B cell (primary cell): ENCODE results near the gene EFL1. TPM values are rescaled to one million over a fixed set of nuclear protein-coding genes. Genes with fewer than 3 reads are reported as not detected.

Source experiments
- ATAC-seq: fragments of 200-7000 bp; cut with Tn5 transposase; one replicate; pipeline ENCODE4 v1.10.0; 2021; ENCODE audit warnings: low read depth, mild to moderate bottlenecking, moderate number of reproducible peaks, moderate library complexity
- CTCF ChIA-PET: fragments of 350-600 bp; sonication (Branson Sonifier 250); formaldehyde crosslinking; loops from one replicate; lab custom pipeline; 2021; ENCODE audit warnings: antibody characterized with exemption, inconsistent platforms; lab: Charles Lee
- POLR2A ChIA-PET: fragments of 350-600 bp; sonication (Branson Sonifier 250); formaldehyde crosslinking; loops from one replicate; lab custom pipeline; 2021; ENCODE audit warnings: antibody characterized with exemption; lab: Charles Lee
- DNase-seq: peaks from one replicate; pipeline ENCODE4 v3.0.0; 2013
- H2AFZ ChIP-seq: 2 replicates; pipeline ENCODE4 v1.6.1; 2012; ENCODE audit warnings: mild to moderate bottlenecking, low read depth, low read length; ENCODE audit not compliant: insufficient read depth, poor library complexity, severe bottlenecking
- H3K27ac ChIP-seq, 2 donors: 1 replicate in 1 of 2; 2 replicates in 1 of 2; pipeline ENCODE4 v1.5.1; 2012 to 2013; ENCODE audit warnings: low read length in 2 of 2, mild to moderate bottlenecking in 2 of 2, moderate library complexity in 1 of 2
- H3K27me3 ChIP-seq, 4 experiments: fragments of 200-600 bp in 1 of 4; sonication (generic) in 1 of 4; replicated peaks in 1 of 4; 1 replicate in 2 of 4; 2 replicates in 2 of 4; pipeline versions ENCODE4 v1.6.1 to v1.7.0; 2013 to 2016; ENCODE audit warnings: low read length in 3 of 4, mild to moderate bottlenecking in 2 of 4, mixed read lengths in 1 of 4, moderate library complexity in 1 of 4; ENCODE audit not compliant: insufficient read depth in 4 of 4, control insufficient read depth in 3 of 4; ENCODE audit errors: control extremely low read depth in 1 of 4
- H3K36me3 ChIP-seq, 2 experiments: replicated peaks in 1 of 2; 1 replicate in 1 of 2; 2 replicates in 1 of 2; pipeline versions ENCODE4 v1.6.1 to v1.7.1; 2013; ENCODE audit warnings: low read length in 1 of 2; ENCODE audit not compliant: insufficient read depth in 2 of 2, control insufficient read depth in 1 of 2; ENCODE audit errors: control extremely low read depth in 1 of 2, extremely low read depth in 1 of 2
- H3K4me1 ChIP-seq, 2 donors: fragments of 200-600 bp in 1 of 2; sonication (generic) in 1 of 2; 1 replicate in 1 of 2; 2 replicates in 1 of 2; pipeline versions ENCODE4 v1.5.1 to v1.6.1; 2013 to 2017; ENCODE audit warnings: low read length in 2 of 2; ENCODE audit not compliant: control insufficient read depth in 2 of 2, insufficient read depth in 2 of 2
- H3K4me2 ChIP-seq: replicated peaks from 2 replicates; pipeline ENCODE3; 2012; ENCODE audit warnings: mild to moderate bottlenecking, low read depth, low read length; ENCODE audit not compliant: poor library complexity, severe bottlenecking
- H3K4me3 ChIP-seq, 5 experiments: fragments of 200-600 bp in 1 of 5; sonication (generic) in 1 of 5; 1 replicate in 3 of 5; 2 replicates in 2 of 5; pipeline versions ENCODE4 v1.5.1 to v1.7.0; 2011 to 2016; ENCODE audit warnings: low read length in 4 of 5, mild to moderate bottlenecking in 4 of 5, low read depth in 2 of 5, control low read depth in 1 of 5, moderate library complexity in 1 of 5; ENCODE audit not compliant: insufficient read depth in 1 of 5; ENCODE audit errors: control extremely low read depth in 1 of 5, extremely low read depth in 1 of 5
- H3K79me2 ChIP-seq: fragments of 200-600 bp; sonication (generic); one replicate; pipeline ENCODE4 v1.6.0; 2016; ENCODE audit warnings: low read length; ENCODE audit not compliant: control insufficient read depth, insufficient read depth
- H3K9ac ChIP-seq: fragments of 200-600 bp; sonication (generic); 2 replicates; pipeline ENCODE4 v1.6.1; 2017; ENCODE audit warnings: mild to moderate bottlenecking, low read length, moderate library complexity
- H3K9me3 ChIP-seq, 3 donors: one replicate each; pipeline versions ENCODE4 v1.6.1 to v1.7.1; 2013; ENCODE audit warnings: low read length in 2 of 3; ENCODE audit not compliant: control insufficient read depth in 2 of 3, insufficient read depth in 1 of 3; ENCODE audit errors: control extremely low read depth in 1 of 3
- H4K20me1 ChIP-seq: 2 replicates; pipeline ENCODE4 v1.6.0; 2012; ENCODE audit warnings: mild to moderate bottlenecking, low read length; ENCODE audit not compliant: insufficient read depth, control insufficient read depth, poor library complexity, severe bottlenecking
- H3K27ac Mint-ChIP-seq: one replicate; pipeline ENCODE4 v1.8.0; 2021; ENCODE audit warnings: mixed read lengths
- H3K27me3 Mint-ChIP-seq: one replicate; pipeline ENCODE4 v1.8.0; 2021; ENCODE audit warnings: mixed read lengths
- H3K4me1 Mint-ChIP-seq: one replicate; pipeline ENCODE4 v1.8.0; 2021; ENCODE audit warnings: mixed read lengths
- H3K4me3 Mint-ChIP-seq: one replicate; pipeline ENCODE4 v1.8.0; 2021; ENCODE audit warnings: mixed read lengths
- H3K9me3 Mint-ChIP-seq: one replicate; pipeline ENCODE4 v1.8.0; 2022; ENCODE audit warnings: mixed read lengths; ENCODE audit not compliant: insufficient read depth
- EZH2 ChIP-seq: IDR thresholded peaks from 2 replicates; pipeline ENCODE4 v1.6.1; 2012; ENCODE audit warnings: borderline replicate concordance, low read depth, mild to moderate bottlenecking, moderate library complexity, low read length; ENCODE audit not compliant: insufficient read depth, poor library complexity, severe bottlenecking
- WGBS: methylation state at CpG from one replicate; pipeline ENCODE4 v1.1.5; 2013; ENCODE audit warnings: missing lambda C conversion rate; ENCODE audit not compliant: insufficient coverage; 5-methylcytosine and 5-hydroxymethylcytosine counted together
- intact Hi-C: fragments of 100-400 bp; cut with micrococcal nuclease; formaldehyde crosslinking; loops from one replicate; pipeline ENCODE4 v1.10.0; 2022
- polyA plus RNA-seq: library from polyadenylated mRNA; depleted of rRNA; stranded (reverse); fragments of >200 nt; gene quantifications from 2 replicates; pipeline ENCODE4 v1.2.3, GENCODE V29; 2012
- total RNA-seq, 2 donors: library from RNA; stranded (reverse); fragments of 120-200 nt in 1 of 2; gene quantifications; 1 replicate in 1 of 2; 2 replicates in 1 of 2; pipeline versions ENCODE4 v1.2.3 to v1.2.4, GENCODE V29; 2013 to 2022
- TF ChIP-seq, protein P1 (sequence below): fragments of 200-600 bp; IDR thresholded peaks from one replicate; pipeline ENCODE4 v1.8.0; 2022; ENCODE audit warnings: antibody characterized with exemption, mild to moderate bottlenecking

Gene EFL1
- total and polyA plus RNA-seq, 2 donors (not counting 1 experiment from before 2014, with no cell fraction given): 8.2 to 25.8 TPM

DNA sequence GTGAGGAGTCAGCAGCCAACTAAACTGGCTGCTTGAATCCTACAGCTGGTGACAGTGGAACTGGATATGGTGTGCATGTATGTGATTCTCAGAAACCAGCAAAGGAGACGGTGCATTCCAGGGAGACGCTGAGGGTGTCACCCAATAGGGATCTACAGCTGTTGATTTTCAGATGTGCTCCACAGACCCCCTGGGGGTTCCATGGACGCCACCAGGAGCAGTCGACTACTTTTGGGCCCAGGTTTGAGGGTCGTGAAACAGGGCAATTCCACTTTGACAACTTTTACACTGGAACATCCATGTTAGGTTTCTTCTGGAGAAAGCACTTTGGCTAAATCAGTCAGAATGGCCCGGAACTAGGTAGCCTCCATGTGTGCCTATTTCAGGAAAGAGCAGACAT, 145.2 kb downstream of the EFL1 start:
- ATAC-seq: no peak

GRCh38 chr15:82114660-82115059, 147.9 kb downstream of the EFL1 start:
- Histone ChIP-seq H3K9ac (no peak overlapping the region), H3K36me3 (no peaks in the 10 kb centered on the region), H3K9me3 (no peaks in the 10 kb centered on the region), H3K79me2 (no peaks in the 10 kb centered on the region), H4K20me1 (no peaks in the 10 kb centered on the region), H2AFZ (no peak overlapping the region), H3K4me2 (no peak overlapping the region), H3K4me1 (no peaks in the 10 kb centered on the region), H3K4me3 (no peak overlapping the region), H3K27ac (no peak overlapping the region), H3K27me3 (no peaks in the 10 kb centered on the region)
- ChIA-PET POLR2A (no interaction called here), CTCF (interaction anchor here (0.9 kb wide), 1 partner anchor 26 kb away, joined by 3 read pairs; no protein-coding TSS in a partner anchor)
- Mint-ChIP-seq H3K27ac (no peak overlapping the region), H3K9me3 (no peaks in the 10 kb centered on the region), H3K4me3 (no peak overlapping the region), H3K27me3 (no peaks in the 10 kb centered on the region), H3K4me1 (no peaks in the 10 kb centered on the region)
- no peak for TF ChIP-seq EZH2
- TF ChIP-seq, protein P1, sequence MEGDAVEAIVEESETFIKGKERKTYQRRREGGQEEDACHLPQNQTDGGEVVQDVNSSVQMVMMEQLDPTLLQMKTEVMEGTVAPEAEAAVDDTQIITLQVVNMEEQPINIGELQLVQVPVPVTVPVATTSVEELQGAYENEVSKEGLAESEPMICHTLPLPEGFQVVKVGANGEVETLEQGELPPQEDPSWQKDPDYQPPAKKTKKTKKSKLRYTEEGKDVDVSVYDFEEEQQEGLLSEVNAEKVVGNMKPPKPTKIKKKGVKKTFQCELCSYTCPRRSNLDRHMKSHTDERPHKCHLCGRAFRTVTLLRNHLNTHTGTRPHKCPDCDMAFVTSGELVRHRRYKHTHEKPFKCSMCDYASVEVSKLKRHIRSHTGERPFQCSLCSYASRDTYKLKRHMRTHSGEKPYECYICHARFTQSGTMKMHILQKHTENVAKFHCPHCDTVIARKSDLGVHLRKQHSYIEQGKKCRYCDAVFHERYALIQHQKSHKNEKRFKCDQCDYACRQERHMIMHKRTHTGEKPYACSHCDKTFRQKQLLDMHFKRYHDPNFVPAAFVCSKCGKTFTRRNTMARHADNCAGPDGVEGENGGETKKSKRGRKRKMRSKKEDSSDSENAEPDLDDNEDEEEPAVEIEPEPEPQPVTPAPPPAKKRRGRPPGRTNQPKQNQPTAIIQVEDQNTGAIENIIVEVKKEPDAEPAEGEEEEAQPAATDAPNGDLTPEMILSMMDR: no peak
- no peak for ATAC-seq
- 100% methylated on average over 4 of the region's 5 CpGs for WGBS
- intact Hi-C loops: no loop called here
- no peak for DNase-seq

More for the DNA sequence above, 145.2 kb downstream of the EFL1 start:
- Histone ChIP-seq H3K36me3 (no peaks in the 10 kb centered on the region), H4K20me1 (no peaks in the 10 kb centered on the region), H3K4me3 (no peak overlapping the region), H3K9me3 (no peaks in the 10 kb centered on the region), H3K4me2 (no peak overlapping the region), H3K79me2 (no peaks in the 10 kb centered on the region), H2AFZ (no peak overlapping the region), H3K9ac (no peak overlapping the region), H3K27ac (no peak overlapping the region), H3K27me3 (no peaks in the 10 kb centered on the region), H3K4me1 (no peaks in the 10 kb centered on the region)
- no peaks in the 10 kb centered on the region for H3K27me3 Mint-ChIP-seq
- H3K4me1 Mint-ChIP-seq: no peaks in the 10 kb centered on the region
- DNase-seq: no peak
- H3K9me3 Mint-ChIP-seq: no peaks in the 10 kb centered on the region
- intact Hi-C loops: no loop called here
- H3K4me3 Mint-ChIP-seq: no peak overlapping the region
- WGBS: 95% methylated on average over 4 of the region's 6 CpGs
- CTCF ChIA-PET: interaction anchor here (1.1 kb wide), 1 partner anchor 9 kb away, joined by 3 read pairs; no protein-coding TSS in a partner anchor
- no peak for TF ChIP-seq EZH2
- TF ChIP-seq, protein P1: no peak
- POLR2A ChIA-PET: no interaction called here
- H3K27ac Mint-ChIP-seq: no peak overlapping the region
